ENCODE data around the gene ADGRF4. TPM values are rescaled to one million over a fixed set of nuclear protein-coding genes. Genes with fewer than 3 reads are reported as not detected.

ADGRF4 gene
- total and polyA plus RNA-seq, 2 experiments from 2014 or later, result 4.2 to 7.5 TPM

DNA sequence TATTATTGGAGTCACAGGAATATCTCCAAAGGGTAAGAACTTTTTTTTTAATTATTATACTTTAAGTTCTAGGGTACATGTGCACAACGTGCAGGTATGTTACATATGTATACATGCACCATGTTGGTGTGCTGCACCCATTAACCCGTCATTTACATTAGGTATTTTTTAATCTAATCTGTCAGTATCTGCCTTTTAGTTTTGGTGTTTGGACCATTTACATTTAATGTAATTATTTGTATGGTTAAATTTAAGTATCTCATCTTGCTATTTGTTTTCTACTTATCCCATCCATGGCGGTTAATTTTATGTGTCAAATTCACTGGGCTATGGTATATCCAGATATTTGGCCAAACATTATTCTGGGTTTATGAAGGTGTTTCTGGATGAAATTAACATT, 68.1 kb downstream of the ADGRF4 start:
- Histone ChIP-seq H3K4me3 (no peak overlapping the region), H3K36me3 (replicated peaks; ENCODE audit: insufficient read depth, low read depth) (no peaks in the 10 kb centered on the region), H4K20me1 (ENCODE audit: insufficient read depth, poor library complexity, severe bottlenecking) (no peaks in the 10 kb centered on the region), H3K27me3 (no peaks in the 10 kb centered on the region), H3K9me3 (ENCODE audit: low read depth) (no peaks in the 10 kb centered on the region), H3K4me2 (no peak overlapping the region), H2AFZ (no peak overlapping the region), H3K9me2 (replicated peaks; ENCODE audit: insufficient read depth) (no peaks in the 10 kb centered on the region), H3K27ac (no peak overlapping the region), H3K79me2 (no peaks in the 10 kb centered on the region), H3K4me1 (ENCODE audit: insufficient read depth) (no peaks in the 10 kb centered on the region)
- 93% methylated on average over 3 of the region's 3 CpGs for WGBS (ENCODE audit: low lambda C conversion rate, missing lambda C conversion rate)
- TF ChIP-seq EZH2phosphoT487 (IDR thresholded peaks at IDR 0.05; ENCODE audit: low read depth, severe bottlenecking, unreplicated experiment) (no peak), EZH2 (IDR thresholded peaks at IDR 0.05; ENCODE audit: borderline replicate concordance) (no peak)
- TF ChIP-seq, protein P1, sequence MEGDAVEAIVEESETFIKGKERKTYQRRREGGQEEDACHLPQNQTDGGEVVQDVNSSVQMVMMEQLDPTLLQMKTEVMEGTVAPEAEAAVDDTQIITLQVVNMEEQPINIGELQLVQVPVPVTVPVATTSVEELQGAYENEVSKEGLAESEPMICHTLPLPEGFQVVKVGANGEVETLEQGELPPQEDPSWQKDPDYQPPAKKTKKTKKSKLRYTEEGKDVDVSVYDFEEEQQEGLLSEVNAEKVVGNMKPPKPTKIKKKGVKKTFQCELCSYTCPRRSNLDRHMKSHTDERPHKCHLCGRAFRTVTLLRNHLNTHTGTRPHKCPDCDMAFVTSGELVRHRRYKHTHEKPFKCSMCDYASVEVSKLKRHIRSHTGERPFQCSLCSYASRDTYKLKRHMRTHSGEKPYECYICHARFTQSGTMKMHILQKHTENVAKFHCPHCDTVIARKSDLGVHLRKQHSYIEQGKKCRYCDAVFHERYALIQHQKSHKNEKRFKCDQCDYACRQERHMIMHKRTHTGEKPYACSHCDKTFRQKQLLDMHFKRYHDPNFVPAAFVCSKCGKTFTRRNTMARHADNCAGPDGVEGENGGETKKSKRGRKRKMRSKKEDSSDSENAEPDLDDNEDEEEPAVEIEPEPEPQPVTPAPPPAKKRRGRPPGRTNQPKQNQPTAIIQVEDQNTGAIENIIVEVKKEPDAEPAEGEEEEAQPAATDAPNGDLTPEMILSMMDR (IDR thresholded peaks at IDR 0.05; ENCODE audit: poor library complexity), result no peak
- DNase-seq (ENCODE audit: low spot score), result no peak

DNA sequence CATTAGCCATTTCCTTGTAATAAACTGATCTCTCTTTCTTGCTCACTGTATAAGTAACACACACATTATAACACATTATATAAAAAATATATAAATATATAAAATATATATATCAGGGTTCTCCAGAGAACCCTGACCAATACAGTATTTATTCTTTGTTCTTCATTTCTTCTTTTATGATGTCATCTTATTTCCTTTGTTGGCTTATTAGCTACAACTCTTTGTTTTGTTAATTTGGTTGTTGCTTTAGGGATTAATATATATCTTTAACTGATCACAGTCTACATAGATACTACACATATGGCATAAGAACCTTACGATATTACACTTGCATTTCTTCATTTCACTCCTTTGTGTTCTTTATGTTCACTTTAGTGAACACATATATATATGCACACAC, 68.7 kb downstream of the ADGRF4 start:
- Histone ChIP-seq H3K4me1 (ENCODE audit: insufficient read depth) (no peaks in the 10 kb centered on the region), H3K4me3 (no peak overlapping the region), H3K36me3 (replicated peaks; ENCODE audit: insufficient read depth, low read depth) (no peaks in the 10 kb centered on the region), H2AFZ (no peak overlapping the region), H3K9me2 (replicated peaks; ENCODE audit: insufficient read depth) (no peaks in the 10 kb centered on the region), H3K79me2 (no peaks in the 10 kb centered on the region), H3K4me2 (no peak overlapping the region), H3K27me3 (no peaks in the 10 kb centered on the region), H3K9me3 (ENCODE audit: low read depth) (no peaks in the 10 kb centered on the region), H3K27ac (no peak overlapping the region), H4K20me1 (ENCODE audit: insufficient read depth, poor library complexity, severe bottlenecking) (no peaks in the 10 kb centered on the region)
- 97% methylated on average over 1 of the region's 1 CpG for WGBS (ENCODE audit: low lambda C conversion rate, missing lambda C conversion rate)
- TF ChIP-seq EZH2phosphoT487 (IDR thresholded peaks at IDR 0.05; ENCODE audit: low read depth, severe bottlenecking, unreplicated experiment), result no peak
- TF ChIP-seq, protein P1 (IDR thresholded peaks at IDR 0.05; ENCODE audit: poor library complexity), result no peak
- no peak for DNase-seq (ENCODE audit: low spot score)

DNA sequence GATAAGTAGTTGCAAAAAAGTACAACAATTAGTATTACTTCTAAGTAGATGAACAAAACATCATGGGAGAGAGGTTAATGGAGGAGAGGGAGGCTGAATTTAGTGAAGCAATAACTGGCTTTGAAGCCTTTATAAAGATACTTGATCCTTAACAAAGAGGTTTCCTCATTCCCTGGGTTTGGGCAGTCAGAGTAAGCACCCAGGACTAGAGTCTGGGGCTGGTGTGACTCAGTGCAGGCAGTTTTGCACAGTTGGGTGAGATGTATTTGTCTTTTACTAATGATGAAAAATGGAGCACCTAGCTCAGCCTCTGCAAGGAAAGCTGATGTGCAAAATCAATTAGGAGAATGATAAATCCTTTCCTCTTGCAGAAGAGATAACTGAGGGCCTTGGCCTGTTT, 71.6 kb downstream of the ADGRF4 start:
- no peak overlapping the region for H3K27ac ChIP-seq
- no peaks in the 10 kb centered on the region for H3K27me3 ChIP-seq
- H3K79me2 ChIP-seq, result no peaks in the 10 kb centered on the region
- H3K9me3 ChIP-seq (ENCODE audit: low read depth), result no peaks in the 10 kb centered on the region
- no peak for TF ChIP-seq EZH2 (IDR thresholded peaks at IDR 0.05; ENCODE audit: borderline replicate concordance)
- TF ChIP-seq EZH2phosphoT487 (IDR thresholded peaks at IDR 0.05; ENCODE audit: low read depth, severe bottlenecking, unreplicated experiment), result no peak
- TF ChIP-seq, protein P1 (IDR thresholded peaks at IDR 0.05; ENCODE audit: poor library complexity), result no peak
- H2AFZ ChIP-seq, result no peak overlapping the region
- no peaks in the 10 kb centered on the region for H3K9me2 ChIP-seq (replicated peaks; ENCODE audit: insufficient read depth)
- H4K20me1 ChIP-seq (ENCODE audit: insufficient read depth, poor library complexity, severe bottlenecking), result no peaks in the 10 kb centered on the region
- no peaks in the 10 kb centered on the region for H3K4me1 ChIP-seq (ENCODE audit: insufficient read depth)
- H3K4me3 ChIP-seq, result no peak overlapping the region
- no peaks in the 10 kb centered on the region for H3K36me3 ChIP-seq (replicated peaks; ENCODE audit: insufficient read depth, low read depth)
- DNase-seq (ENCODE audit: low spot score), result no peak
- H3K4me2 ChIP-seq, result no peak overlapping the region

Other genes with a start within 250 kb of the ADGRF4 start
- gene CD2AP, start 220.8 kb upstream of the ADGRF4 start, total RNA-seq, result 44.4 and 48.0 TPM in 2 replicates
- 13.7 and 19.0 TPM in 2 replicates for gene CD2AP, start 220.8 kb upstream of the ADGRF4 start, polyA plus RNA-seq
- gene OPN5, start 83.5 kb downstream of the ADGRF4 start, total RNA-seq, result not detected in 2 replicates
- not detected in 2 replicates for gene OPN5, start 83.5 kb downstream of the ADGRF4 start, polyA plus RNA-seq